ENCODE results near the gene SLC47A2. TPM values are rescaled to one million over a fixed set of nuclear protein-coding genes. Genes with fewer than 3 reads are reported as not detected.

The SLC47A2 gene, protein sequence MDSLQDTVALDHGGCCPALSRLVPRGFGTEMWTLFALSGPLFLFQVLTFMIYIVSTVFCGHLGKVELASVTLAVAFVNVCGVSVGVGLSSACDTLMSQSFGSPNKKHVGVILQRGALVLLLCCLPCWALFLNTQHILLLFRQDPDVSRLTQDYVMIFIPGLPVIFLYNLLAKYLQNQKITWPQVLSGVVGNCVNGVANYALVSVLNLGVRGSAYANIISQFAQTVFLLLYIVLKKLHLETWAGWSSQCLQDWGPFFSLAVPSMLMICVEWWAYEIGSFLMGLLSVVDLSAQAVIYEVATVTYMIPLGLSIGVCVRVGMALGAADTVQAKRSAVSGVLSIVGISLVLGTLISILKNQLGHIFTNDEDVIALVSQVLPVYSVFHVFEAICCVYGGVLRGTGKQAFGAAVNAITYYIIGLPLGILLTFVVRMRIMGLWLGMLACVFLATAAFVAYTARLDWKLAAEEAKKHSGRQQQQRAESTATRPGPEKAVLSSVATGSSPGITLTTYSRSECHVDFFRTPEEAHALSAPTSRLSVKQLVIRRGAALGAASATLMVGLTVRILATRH
- not detected in 2 replicates for total RNA-seq

DNA sequence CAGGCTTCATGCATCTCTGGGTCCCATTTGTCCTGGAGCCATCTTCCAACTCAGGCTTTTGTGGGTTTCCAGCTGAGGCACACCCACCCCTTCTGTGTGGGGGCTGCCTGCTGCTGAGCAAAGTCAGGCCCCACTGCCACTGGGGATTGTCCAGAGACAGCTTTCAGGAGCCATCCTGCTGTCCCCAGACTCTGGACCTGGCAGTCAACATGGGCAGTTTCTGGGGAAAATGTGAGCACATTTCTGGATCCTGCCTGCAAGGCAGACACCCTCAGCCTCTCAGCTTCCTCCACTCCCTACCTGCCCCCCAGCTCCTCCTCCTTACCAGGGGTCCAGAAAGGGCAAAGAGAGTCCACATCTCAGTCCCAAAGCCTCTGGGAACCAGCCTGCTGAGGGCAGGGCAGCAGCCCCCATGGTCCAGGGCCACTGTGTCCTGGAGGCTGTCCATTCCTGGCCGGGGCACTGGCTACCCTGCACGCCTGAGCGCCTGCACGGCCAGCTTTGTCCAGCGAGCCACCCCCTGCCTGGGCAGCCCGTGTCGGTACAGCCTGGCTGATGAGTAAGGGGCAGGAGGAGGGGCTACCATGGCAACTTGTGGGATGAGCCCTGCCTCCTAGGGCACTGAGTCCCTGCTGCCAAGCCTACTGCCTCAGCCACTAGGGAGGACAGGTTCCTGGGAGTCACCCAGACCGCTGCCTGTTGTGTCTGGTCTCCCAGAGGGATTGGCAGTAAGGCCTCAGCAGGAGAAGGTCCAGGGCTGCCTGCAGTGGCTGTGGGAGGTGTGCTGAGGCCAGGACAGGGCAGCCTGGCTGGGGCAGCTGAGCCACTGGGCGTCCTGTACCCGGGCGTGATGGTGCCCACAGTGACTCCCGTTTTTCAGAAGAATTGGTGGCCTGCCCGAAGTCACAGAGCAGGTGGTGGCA lies at the start of gene SLC47A2:
Gene SLC47A2, minus strand, starts transcription at position 477 of the 923 bp plus-strand sequence. Its CDS starts 29 bp downstream, at position 448.

DNA sequence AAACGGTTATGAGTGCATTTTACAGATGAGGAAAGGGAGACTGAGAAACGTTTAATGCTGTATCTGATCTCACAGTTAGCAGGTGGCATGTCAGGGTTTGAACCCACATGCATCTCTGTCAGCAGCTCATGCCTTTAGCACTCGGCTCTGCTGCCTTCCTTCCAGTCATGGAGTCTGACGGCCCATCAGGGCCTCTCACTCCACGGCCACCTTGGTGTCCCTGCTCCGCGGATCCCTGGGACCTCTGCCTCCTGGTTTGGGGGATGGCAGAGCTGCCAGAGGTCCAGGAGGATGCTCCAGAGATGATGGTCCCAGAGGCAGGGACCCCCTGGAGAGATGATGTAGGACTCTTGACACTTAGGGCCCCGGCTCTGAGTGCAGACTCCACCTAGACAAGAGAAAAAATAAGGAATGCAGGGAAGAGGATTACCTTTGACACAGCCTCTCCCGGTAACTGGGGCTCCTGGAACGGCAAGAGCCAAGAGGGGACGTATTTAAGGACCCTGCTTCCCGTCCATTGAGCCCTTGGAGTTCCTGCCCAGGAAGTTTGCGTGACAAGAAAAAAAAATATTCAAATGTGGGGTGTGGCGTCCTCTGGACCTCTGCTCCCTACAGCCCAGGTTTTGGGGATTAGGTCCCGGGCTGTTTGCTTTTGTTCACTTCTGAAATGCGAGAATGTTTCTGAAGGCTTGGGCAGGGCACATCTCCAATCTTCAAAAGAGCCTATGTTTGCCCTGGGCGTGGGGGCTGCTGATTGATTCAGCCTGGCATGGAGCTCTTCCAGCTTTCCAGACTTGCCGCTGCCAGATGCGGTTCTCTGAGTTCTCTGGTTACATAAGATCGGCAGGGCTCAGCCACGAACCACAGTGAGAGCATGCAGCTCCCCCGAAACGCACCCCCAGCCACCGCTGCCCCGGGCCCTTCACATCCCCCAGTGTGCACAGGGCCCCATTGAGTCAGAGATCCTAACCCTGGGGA lies 31.7 kb upstream of the SLC47A2 start, which contains the start of gene ALDH3A1:
Gene ALDH3A1, minus strand, starts transcription at position 470 of the 978 bp plus-strand sequence. CDS start 3,169 bp downstream, outside the sequence.

DNA sequence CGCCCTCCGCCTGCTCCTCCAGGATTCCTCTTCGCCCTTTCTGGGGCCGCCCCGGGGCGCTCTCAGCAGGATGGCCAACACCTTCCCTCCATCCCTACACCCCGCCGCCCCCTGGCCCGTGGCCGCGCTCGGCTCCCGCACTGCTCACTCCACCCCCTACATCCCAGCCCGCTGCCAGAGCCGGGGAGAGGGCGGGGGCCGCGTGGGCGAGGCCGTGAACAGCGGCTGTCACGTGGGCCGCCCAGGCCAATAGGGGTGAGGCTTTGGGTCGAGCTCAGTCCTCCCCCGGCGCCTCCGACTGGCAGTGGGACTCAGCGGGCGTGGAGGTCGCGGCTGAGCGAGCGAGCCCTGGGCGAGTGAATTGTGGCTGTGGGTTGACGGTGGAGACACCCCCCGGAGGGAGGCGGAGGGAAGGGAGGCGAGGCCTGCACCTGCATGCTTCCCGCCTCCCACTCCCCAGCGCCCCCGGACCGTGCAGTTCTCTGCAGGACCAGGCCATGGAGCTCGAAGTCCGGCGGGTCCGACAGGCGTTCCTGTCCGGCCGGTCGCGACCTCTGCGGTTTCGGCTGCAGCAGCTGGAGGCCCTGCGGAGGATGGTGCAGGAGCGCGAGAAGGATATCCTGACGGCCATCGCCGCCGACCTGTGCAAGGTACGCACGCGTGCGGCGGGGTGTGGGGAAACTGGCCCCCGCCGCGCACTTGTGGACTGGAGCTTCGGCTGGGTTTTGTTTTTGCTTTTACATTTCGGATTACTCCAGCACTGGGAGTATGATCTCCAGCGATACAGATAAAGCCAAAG lies 67.7 kb downstream of the SLC47A2 start, which contains the start of gene ALDH3A2:
Gene ALDH3A2, plus strand, starts transcription at position 277 of the 799 bp plus-strand sequence. Its CDS starts 221 bp downstream, at position 498.

Other genes with a start within 250 kb of the SLC47A2 start
- 0.40 and 0.52 TPM in 2 replicates for gene SLC47A1, start 182.7 kb downstream of the SLC47A2 start, total RNA-seq
- gene ALDH3A2, start 67.8 kb downstream of the SLC47A2 start, total RNA-seq: 21.1 and 32.3 TPM in 2 replicates
- not detected in 2 replicates for gene ALDH3A1, start 31.7 kb upstream of the SLC47A2 start, total RNA-seq
- 11.2 and 12.9 TPM in 2 replicates for gene ULK2, start 151.4 kb upstream of the SLC47A2 start, total RNA-seq